HepG2 (cell line): Measurements from ENCODE around the gene ACE. TPM values are rescaled to one million over a fixed set of nuclear protein-coding genes. Genes with fewer than 3 reads are reported as not detected.

Source experiments
- ADNP ChIP-seq: sonication (generic); formaldehyde crosslinking; IDR thresholded peaks from 2 replicates; pipeline ENCODE4 v1.4.0; 2020; ENCODE audit warnings: missing genetic modification reagents
- CEBPZ ChIP-seq: IDR thresholded peaks from 2 replicates; pipeline ENCODE4 v1.6.1; 2012; ENCODE audit warnings: low read length, improper control_type of control experiment
- ELK4 ChIP-seq: sonication (generic); formaldehyde crosslinking; IDR thresholded peaks from 2 replicates; pipeline ENCODE4 v1.9.0; 2021; ENCODE audit warnings: missing genetic modification reagents, borderline replicate concordance
- HIVEP1 ChIP-seq: sonication (generic); formaldehyde crosslinking; IDR thresholded peaks from 2 replicates; pipeline ENCODE4 v1.4.0; 2020; ENCODE audit warnings: mild to moderate bottlenecking, missing genetic modification reagents
- PBX3 ChIP-seq: sonication (generic); formaldehyde crosslinking; IDR thresholded peaks from 2 replicates; pipeline ENCODE4 v1.8.1; 2023; ENCODE audit warnings: missing genetic modification reagents, inconsistent platforms, borderline replicate concordance
- RBM39 ChIP-seq: fragments of 200-400 bp; formaldehyde crosslinking; IDR thresholded peaks from one replicate; pipeline ENCODE4 v1.6.1; 2018; ENCODE audit warnings: antibody characterized with exemption, mild to moderate bottlenecking, low read depth, low read length; ENCODE audit not compliant: poor library complexity, severe bottlenecking
- REPIN1 ChIP-seq: sonication (generic); formaldehyde crosslinking; IDR thresholded peaks from 2 replicates; pipeline ENCODE4 v1.8.0; 2022; ENCODE audit warnings: missing genetic modification reagents, low read depth, mild to moderate bottlenecking, borderline replicate concordance
- RNF2 ChIP-seq: fragments of 450-650 bp; conservative IDR thresholded peaks from 2 replicates; pipeline ENCODE4 v1.6.1; 2016; ENCODE audit warnings: low read depth
- RXRB ChIP-seq: IDR thresholded peaks from 2 replicates; pipeline ENCODE4 v1.6.1; 2016; ENCODE audit warnings: borderline replicate concordance, missing genetic modification reagents, missing compliant biosample characterization
- SNAPC2 ChIP-seq: sonication (generic); formaldehyde crosslinking; IDR thresholded peaks from 2 replicates; pipeline ENCODE4 v1.8.1; 2022; ENCODE audit warnings: mild to moderate bottlenecking, missing genetic modification reagents
- TBX3 ChIP-seq: fragments of 450-650 bp; IDR thresholded peaks from 2 replicates; pipeline ENCODE4 v1.6.1; 2017; ENCODE audit warnings: antibody characterized with exemption, mild to moderate bottlenecking, inconsistent platforms, borderline replicate concordance
- THAP8 ChIP-seq: sonication (generic); formaldehyde crosslinking; IDR thresholded peaks from 2 replicates; pipeline ENCODE4 v1.5.1; 2020; ENCODE audit warnings: missing genetic modification reagents, mild to moderate bottlenecking, borderline replicate concordance
- ZEB1 ChIP-seq: IDR thresholded peaks from 2 replicates; pipeline ENCODE4 v1.6.1; 2012; ENCODE audit warnings: mild to moderate bottlenecking, low read depth, inconsistent platforms; ENCODE audit not compliant: insufficient replicate concordance
- ZFX ChIP-seq: sonication (generic); formaldehyde crosslinking; IDR thresholded peaks from 2 replicates; pipeline ENCODE4 v1.4.0; 2020; ENCODE audit warnings: mild to moderate bottlenecking, low read depth, missing genetic modification reagents, moderate library complexity
- ZGPAT ChIP-seq: IDR thresholded peaks from 2 replicates; pipeline ENCODE4 v1.6.1; 2016; ENCODE audit warnings: mild to moderate bottlenecking
- ZNF101 ChIP-seq: sonication (generic); formaldehyde crosslinking; IDR thresholded peaks from 2 replicates; pipeline ENCODE4 v1.4.0; 2020; ENCODE audit warnings: mild to moderate bottlenecking, low read depth, missing genetic modification reagents, borderline replicate concordance
- ZNF207 ChIP-seq: fragments of 450-650 bp; IDR thresholded peaks from 2 replicates; pipeline ENCODE4 v1.6.1; 2016; ENCODE audit warnings: antibody characterized with exemption, borderline replicate concordance
- ZNF24 ChIP-seq: fragments of 450-650 bp; IDR thresholded peaks from 2 replicates; pipeline ENCODE4 v1.6.1; 2017; ENCODE audit warnings: antibody characterized with exemption, mild to moderate bottlenecking
- ZNF460 ChIP-seq: sonication (generic); formaldehyde crosslinking; IDR thresholded peaks from 2 replicates; pipeline ENCODE4 v1.5.1; 2020; ENCODE audit warnings: missing genetic modification reagents, mild to moderate bottlenecking, borderline replicate concordance
- ZNF576 ChIP-seq: sonication (generic); formaldehyde crosslinking; IDR thresholded peaks from 2 replicates; pipeline ENCODE4 v1.4.0; 2020; ENCODE audit warnings: mild to moderate bottlenecking, missing genetic modification reagents
- polyA plus RNA-seq, 8 experiments: library from polyadenylated mRNA; depleted of rRNA in 3 of 8; stranded (reverse) in 7 of 8; unstranded in 1 of 8; fragments of >200 nt; fragmentation: Illumina TruSeq in 4 of 8; extraction: Trizol in 4 of 8; gene quantifications; 2 replicates each; pipeline versions ENCODE4 v1.2.1 to v1.2.3, GENCODE V29; 2011 to 2016; ENCODE audit warnings: low read depth in 4 of 8, missing spikeins in 1 of 8, mixed read lengths in 1 of 8; ENCODE audit not compliant: insufficient read depth in 1 of 8
- total RNA-seq, 5 experiments: library from RNA; depleted of rRNA; stranded (reverse); fragments of >200 nt; fragmentation: Illumina TruSeq; extraction: Trizol; gene quantifications; 2 replicates each; pipeline ENCODE4 v1.2.3, GENCODE V29; 2016; ENCODE audit warnings: low read depth in 1 of 5

Gene ACE
- total and polyA plus RNA-seq, 2 of the 13 experiments (the other 11 are each of a cell fraction or from before 2014, with no cell fraction given): 0.08 to 0.13 TPM

GRCh38 chr17:63431939-63432804 lies 44.7 kb upstream of the ACE start (continued):
- TF ChIP-seq CEBPZ (no peak), RXRB (CRISPR knock-in tag) (peak; percentile 50; the same call in 1 of the 2 replicates), TBX3 (peak; percentile 28; the same call in 1 of the 2 replicates), PBX3 (CRISPR knock-in tag) (no peak), ZNF207 (no peak), THAP8 (no peak), SNAPC2 (peak; percentile 82; the same call in 1 of the 2 replicates), ZNF576 (CRISPR knock-in tag) (no peak), ZGPAT (peak; percentile 55; the same call in 1 of the 2 replicates), HIVEP1 (no peak), ZFX (CRISPR knock-in tag) (peak; percentile 58; the same call in 1 of the 2 replicates), ZNF24 (no peak), ZEB1 (peak; percentile 42), REPIN1 (CRISPR knock-in tag) (0 out of 2 replicates have a peak, but pooled peaks have one; percentile 37), ZNF101 (CRISPR knock-in tag) (no peak), ZNF460 (CRISPR knock-in tag) (no peak), ADNP (CRISPR knock-in tag) (no peak), ELK4 (CRISPR knock-in tag) (no peak), RBM39 (no peak), RNF2 (no peak)
